ENCODE results near the gene AP3M1.

The AP3M1 gene

GRCh38 chr10:74133923-74134820 is 16.5 kb downstream of the AP3M1 start:
- no peak for DNase-seq (ENCODE audit: low read depth)
- no peak for TF ChIP-seq CTCF (IDR thresholded peaks at IDR 0.05; ENCODE audit: low read length, missing control alignments)
- no peak overlapping the region for H3K4me3 ChIP-seq (replicated peaks; ENCODE audit: low read depth, low read length)

- H3K4me3 ChIP-seq (replicated peaks; ENCODE audit: low read depth, low read length): no peak overlapping the region
- DNase-seq (ENCODE audit: low read depth): no peak
- no peak for TF ChIP-seq CTCF (IDR thresholded peaks at IDR 0.05; ENCODE audit: low read length, missing control alignments)
Observed at GRCh38 chr10:74123081-74123480, 27.5 kb downstream of the AP3M1 start.

- no peak for TF ChIP-seq CTCF (IDR thresholded peaks at IDR 0.05; ENCODE audit: low read length, missing control alignments)
- DNase-seq (ENCODE audit: low read depth): no peak
Observed at GRCh38 chr10:74122060-74122459, 28.6 kb downstream of the AP3M1 start.

GRCh38 chr10:74121368-74121767 is 29.3 kb downstream of the AP3M1 start:
- no peak overlapping the region for H3K4me3 ChIP-seq (replicated peaks; ENCODE audit: low read depth, low read length)
- no peak for DNase-seq (ENCODE audit: low read depth)
- no peak for TF ChIP-seq CTCF (IDR thresholded peaks at IDR 0.05; ENCODE audit: low read length, missing control alignments)

More at GRCh38 chr10:74122060-74122459, 28.6 kb downstream of the AP3M1 start:
- H3K4me3 ChIP-seq (replicated peaks; ENCODE audit: low read depth, low read length): no peak overlapping the region

- no peak overlapping the region for H3K4me3 ChIP-seq (replicated peaks; ENCODE audit: low read depth, low read length)
- no peak for TF ChIP-seq CTCF (IDR thresholded peaks at IDR 0.05; ENCODE audit: low read length, missing control alignments)
- no peak for DNase-seq (ENCODE audit: low read depth)
Observed at GRCh38 chr10:74120911-74121310, 29.7 kb downstream of the AP3M1 start.

- no peak overlapping the region for H3K4me3 ChIP-seq (replicated peaks; ENCODE audit: low read depth, low read length)
- no peak for TF ChIP-seq CTCF (IDR thresholded peaks at IDR 0.05; ENCODE audit: low read length, missing control alignments)
- DNase-seq (ENCODE audit: low read depth): no peak
Observed at GRCh38 chr10:74118804-74119203, 31.8 kb downstream of the AP3M1 start.

GRCh38 chr10:74117738-74118137 is 32.9 kb downstream of the AP3M1 start:
- no peak for TF ChIP-seq CTCF (IDR thresholded peaks at IDR 0.05; ENCODE audit: low read length, missing control alignments)
- no peak overlapping the region for H3K4me3 ChIP-seq (replicated peaks; ENCODE audit: low read depth, low read length)
- DNase-seq (ENCODE audit: low read depth): no peak

Data from fibroblast of pulmonary artery (primary cell).